ENCODE data around the gene PMM2.

GRCh38 chr16:8806272-8806983 lies 8.8 kb downstream of the PMM2 start:
- TF ChIP-seq CTCF (IDR thresholded peaks at IDR 0.05) (no peak), ZNF263 (CRISPR knock-in tag; IDR thresholded peaks at IDR 0.05; ENCODE audit: low read depth) (no peak), ATF2 (CRISPR knock-in tag; IDR thresholded peaks at IDR 0.05; ENCODE audit: borderline replicate concordance, low read depth) (no peak), ZNF532 (CRISPR knock-in tag; IDR thresholded peaks at IDR 0.05; ENCODE audit: borderline replicate concordance) (no peak), E2F1 (CRISPR knock-in tag; IDR thresholded peaks at IDR 0.05) (no peak), ZBTB43 (CRISPR knock-in tag; IDR thresholded peaks at IDR 0.05) (no peak), NR3C1 (CRISPR knock-in tag; conservative IDR thresholded peaks at IDR 0.05; ENCODE audit: low read depth) (no peak), PRDM15 (CRISPR knock-in tag; IDR thresholded peaks at IDR 0.05) (no peak), AFF4 (CRISPR knock-in tag; IDR thresholded peaks at IDR 0.05; ENCODE audit: borderline replicate concordance) (no peak), ZNF121 (CRISPR knock-in tag; IDR thresholded peaks at IDR 0.05) (no peak), ESRRA (CRISPR knock-in tag; IDR thresholded peaks at IDR 0.05; ENCODE audit: borderline replicate concordance) (no peak), JUN (CRISPR knock-in tag; IDR thresholded peaks at IDR 0.05) (no peak), NR1H2 (CRISPR knock-in tag; IDR thresholded peaks at IDR 0.05) (no peak), RORB (CRISPR knock-in tag; IDR thresholded peaks at IDR 0.05) (no peak)
